Testis (tissue), 3 donors: ENCODE measurements around the gene UPK3A. TPM values are rescaled to one million over a fixed set of nuclear protein-coding genes. Genes with fewer than 3 reads are reported as not detected.
A peak's percentile ranks its signal among the peaks of the same experiment; 100 is the strongest.

Experiments used
- DNase-seq: peaks from one replicate; pipeline ENCODE4 v3.0.0-alpha.2; 2019
- H3K27ac ChIP-seq, 2 donors: fragments of 200-600 bp; sonication (generic); one replicate each; pipeline ENCODE4 v1.5.1; 2019
- H3K27me3 ChIP-seq: fragments of 200-600 bp; sonication (generic); one replicate; pipeline ENCODE4 v1.5.1; 2019
- H3K36me3 ChIP-seq: fragments of 200-600 bp; sonication (generic); one replicate; pipeline ENCODE4 v1.5.1; 2017; ENCODE audit warnings: low read depth; ENCODE audit errors: missing control alignments
- H3K4me1 ChIP-seq: fragments of 200-600 bp; sonication (generic); one replicate; pipeline ENCODE4 v1.5.1; 2019
- H3K4me3 ChIP-seq, 2 donors: fragments of 200-600 bp; sonication (generic); one replicate each; pipeline ENCODE4 v1.5.1; 2017 to 2019
- H3K9me3 ChIP-seq: fragments of 200-600 bp; sonication (generic); one replicate; pipeline ENCODE4 v1.5.1; 2017
- POLR2A ChIP-seq: fragments of 450-650 bp; IDR thresholded peaks from one replicate; pipeline ENCODE4 v1.6.1; 2017; ENCODE audit warnings: antibody characterized with exemption, mild to moderate bottlenecking, moderate library complexity
- WGBS, 2 donors: methylation state at CpG; one replicate each; pipeline ENCODE4 v1.1.5; 2018; 5-methylcytosine and 5-hydroxymethylcytosine counted together
- intact Hi-C: fragments of 100-400 bp; cut with DNase I; formaldehyde crosslinking; loops from one replicate; pipeline ENCODE4 v1.15.1; 2023; ENCODE audit warnings: low total_unique reads
- polyA plus RNA-seq: library from polyadenylated mRNA; stranded (reverse); fragments of 350-450 nt; fragmentation: Illumina TruSeq; extraction: RNeasy Lipid Tissue Mini Kit (QIAGEN cat#74804); gene quantifications from one replicate; pipeline ENCODE4 v1.2.3, GENCODE V29; 2014; ENCODE audit warnings: low read depth, low replicate concordance; ENCODE audit not compliant: insufficient read depth
- total RNA-seq, 2 donors: library from RNA; depleted of rRNA; stranded (reverse); fragments of >200 nt; gene quantifications; one replicate each; pipeline ENCODE4 v1.2.3, GENCODE V29; 2016
- TF ChIP-seq, protein P1 (sequence below), 3 experiments: fragments of 450-650 bp in 2 of 3; fragments of 200-600 bp in 1 of 3; sonication (generic) in 1 of 3; IDR thresholded peaks; one replicate each; pipeline ENCODE4 v1.5.1; 2016 to 2019; ENCODE audit warnings: antibody characterized with exemption in 3 of 3, mild to moderate bottlenecking in 2 of 3, moderate library complexity in 1 of 3

UPK3A gene
- total and polyA plus RNA-seq, 3 donors from 2014 or later = not detected

GRCh38 chr22:45316796-45317526, 32.2 kb downstream of the UPK3A start:
- Histone ChIP-seq H3K36me3 (no peaks in the 10 kb centered on the region), H3K27ac (peak overlapping the region; percentile 78 to 89), H3K4me3 (no peak overlapping the region), H3K9me3 (no peaks in the 10 kb centered on the region), H3K4me1 (peaks cover 38% of the 10 kb centered on the region), H3K27me3 (no peaks in the 10 kb centered on the region)
- TF ChIP-seq, protein P1, sequence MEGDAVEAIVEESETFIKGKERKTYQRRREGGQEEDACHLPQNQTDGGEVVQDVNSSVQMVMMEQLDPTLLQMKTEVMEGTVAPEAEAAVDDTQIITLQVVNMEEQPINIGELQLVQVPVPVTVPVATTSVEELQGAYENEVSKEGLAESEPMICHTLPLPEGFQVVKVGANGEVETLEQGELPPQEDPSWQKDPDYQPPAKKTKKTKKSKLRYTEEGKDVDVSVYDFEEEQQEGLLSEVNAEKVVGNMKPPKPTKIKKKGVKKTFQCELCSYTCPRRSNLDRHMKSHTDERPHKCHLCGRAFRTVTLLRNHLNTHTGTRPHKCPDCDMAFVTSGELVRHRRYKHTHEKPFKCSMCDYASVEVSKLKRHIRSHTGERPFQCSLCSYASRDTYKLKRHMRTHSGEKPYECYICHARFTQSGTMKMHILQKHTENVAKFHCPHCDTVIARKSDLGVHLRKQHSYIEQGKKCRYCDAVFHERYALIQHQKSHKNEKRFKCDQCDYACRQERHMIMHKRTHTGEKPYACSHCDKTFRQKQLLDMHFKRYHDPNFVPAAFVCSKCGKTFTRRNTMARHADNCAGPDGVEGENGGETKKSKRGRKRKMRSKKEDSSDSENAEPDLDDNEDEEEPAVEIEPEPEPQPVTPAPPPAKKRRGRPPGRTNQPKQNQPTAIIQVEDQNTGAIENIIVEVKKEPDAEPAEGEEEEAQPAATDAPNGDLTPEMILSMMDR (IDR thresholded peaks at IDR 0.05) = no peak
- TF ChIP-seq POLR2A = no peak
- DNase-seq = no peak
- intact Hi-C loops = no loop called here
- WGBS, 2 donors = 87 to 92% methylated on average over 9 of the region's 9 CpGs

DNA sequence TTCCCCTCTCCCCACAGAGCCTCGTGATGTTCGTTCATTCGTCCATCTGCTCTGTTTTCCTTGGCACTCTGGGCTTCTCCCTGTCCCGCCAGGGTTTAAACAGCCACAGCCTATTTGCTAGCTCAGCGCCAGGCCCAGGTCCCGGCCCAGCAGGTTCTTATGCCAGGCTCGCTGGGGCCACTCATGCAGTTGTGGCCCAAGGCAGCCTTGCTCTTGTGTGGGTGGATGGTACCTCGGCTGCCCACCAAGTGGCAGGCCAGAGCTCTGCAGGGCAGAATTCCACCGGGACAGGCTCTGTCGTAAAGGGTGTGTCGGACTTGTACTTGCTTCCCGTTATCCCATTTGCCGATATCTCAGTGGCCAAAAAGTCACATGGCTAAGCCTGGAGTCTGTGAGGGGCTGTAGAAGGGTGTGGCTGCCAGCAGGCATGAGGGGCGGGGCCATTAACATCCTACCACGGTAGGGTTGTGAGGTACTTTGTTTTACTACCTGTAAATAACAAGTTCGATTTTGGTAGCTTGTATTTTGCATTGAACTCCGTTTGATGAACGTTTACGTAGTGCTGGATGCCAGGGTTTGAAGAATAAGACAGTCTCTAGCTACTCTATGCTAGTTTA, 32.9 kb downstream of the UPK3A start:
- Histone ChIP-seq H3K4me3 (no peak overlapping the region), H3K4me1 (peaks cover 38% of the 10 kb centered on the region)

DNA sequence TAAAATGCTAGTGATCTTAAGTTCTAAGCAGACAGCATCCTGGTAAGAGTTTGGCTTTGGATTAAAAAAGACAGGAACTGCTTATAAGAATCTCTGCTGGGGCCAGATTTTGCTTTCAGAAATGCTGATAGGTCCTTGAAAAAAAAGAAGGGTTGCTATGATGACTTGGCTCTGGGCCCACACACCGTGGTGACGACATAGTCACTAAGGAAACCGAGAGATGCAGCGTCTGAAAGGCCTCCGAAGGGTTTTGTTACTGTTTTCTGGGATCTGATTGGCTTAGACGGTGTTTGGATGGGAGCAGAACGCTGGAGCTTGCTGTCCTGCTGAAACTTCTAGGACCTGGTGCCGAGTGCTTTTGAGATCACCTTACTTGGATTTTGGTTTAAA, 33.4 kb downstream of the UPK3A start:
- Histone ChIP-seq H3K4me1 (peaks cover 38% of the 10 kb centered on the region), H3K9me3 (no peaks in the 10 kb centered on the region), H3K27ac (peak overlapping the region; percentile 78 to 89), H3K4me3 (no peak overlapping the region), H3K27me3 (no peaks in the 10 kb centered on the region), H3K36me3 (no peaks in the 10 kb centered on the region)
- DNase-seq = peak; percentile 72
- no peak for TF ChIP-seq POLR2A
- TF ChIP-seq, protein P1 (IDR thresholded peaks at IDR 0.05) = no peak
- 26 to 44% methylated on average over 8 of the region's 8 CpGs for WGBS, 2 donors
- intact Hi-C loops = no loop called here

More for the DNA sequence above, 32.9 kb downstream of the UPK3A start:
- TF ChIP-seq POLR2A = no peak
- TF ChIP-seq, protein P1 (IDR thresholded peaks at IDR 0.05) = peak in 1 of 3 experiments; percentile 29
- intact Hi-C loops = no loop called here
- WGBS, 2 donors = 48 to 64% methylated on average over 19 of the region's 19 CpGs
- peak; percentile 51 for DNase-seq
- H3K9me3 ChIP-seq = no peaks in the 10 kb centered on the region
- H3K36me3 ChIP-seq = no peaks in the 10 kb centered on the region
- H3K27ac ChIP-seq = peak overlapping the region; percentile 78 to 89
- H3K27me3 ChIP-seq = no peaks in the 10 kb centered on the region

GRCh38 chr22:45318558-45319323, 34.0 kb downstream of the UPK3A start:
- no peak for DNase-seq
- Histone ChIP-seq H3K27me3 (no peaks in the 10 kb centered on the region), H3K4me3 (no peak overlapping the region), H3K36me3 (no peaks in the 10 kb centered on the region), H3K4me1 (peaks cover 38% of the 10 kb centered on the region), H3K9me3 (no peaks in the 10 kb centered on the region), H3K27ac (peak overlapping the region; percentile 78 to 89)
- intact Hi-C loops = no loop called here
- WGBS, 2 donors = 57 to 59% methylated on average over 12 of the region's 12 CpGs
- TF ChIP-seq, protein P1 (IDR thresholded peaks at IDR 0.05) = no peak
- no peak for TF ChIP-seq POLR2A
